K562 (cell line): ENCODE results near the gene NTSR2.

Experiments
- BRCA1 ChIP-seq, 2 experiments: fragments of 450-650 bp in 1 of 2; sonication (generic) in 1 of 2; formaldehyde crosslinking in 1 of 2; IDR thresholded peaks; 2 replicates each; pipeline versions ENCODE4 v1.5.0 to v1.6.1; 2017 to 2020; ENCODE audit warnings: mild to moderate bottlenecking in 1 of 2, missing genetic modification reagents in 1 of 2
- GATAD2A ChIP-seq: fragments of 450-650 bp; IDR thresholded peaks from 2 replicates; pipeline ENCODE4 v1.6.1; 2017
- ZBTB17 ChIP-seq: fragments of 450-650 bp; formaldehyde crosslinking; IDR thresholded peaks from 2 replicates; pipeline ENCODE4 v1.4.0; 2020; ENCODE audit warnings: mild to moderate bottlenecking
- ZBTB40 ChIP-seq, 2 experiments: fragments of 450-650 bp in 1 of 2; sonication (generic) in 1 of 2; formaldehyde crosslinking in 1 of 2; IDR thresholded peaks; 2 replicates each; pipeline versions ENCODE4 v1.7.1 to v1.9.0; 2016 to 2022; ENCODE audit warnings: inconsistent platforms in 1 of 2, mild to moderate bottlenecking in 1 of 2, missing genetic modification reagents in 1 of 2

DNA sequence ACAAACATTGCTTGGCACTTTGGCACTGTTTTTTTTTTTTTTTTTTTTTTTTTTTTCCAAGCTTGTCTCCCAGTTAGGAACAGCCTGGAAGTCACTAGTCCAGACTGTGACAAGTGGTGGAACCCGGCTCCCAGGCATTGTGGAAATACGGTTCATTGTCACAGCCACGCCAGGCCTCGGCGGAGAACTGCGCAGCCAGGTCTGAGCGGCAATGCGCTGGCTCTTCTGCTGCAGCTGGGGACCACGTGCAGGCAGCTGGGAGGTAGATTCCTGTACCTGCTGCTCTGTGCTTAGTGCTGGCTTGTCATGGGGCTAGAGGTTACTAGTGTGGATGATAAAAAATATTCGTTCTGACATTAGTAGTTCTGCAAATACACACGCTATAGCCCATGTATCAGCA, 5.0 kb downstream of the NTSR2 start:
- no peak for TF ChIP-seq GATAD2A
- TF ChIP-seq BRCA1 (IDR thresholded peaks at IDR 0.05): no peak
- no peak for TF ChIP-seq BRCA1 (CRISPR knock-in tag; IDR thresholded peaks at IDR 0.05)
- no peak for TF ChIP-seq ZBTB17 (CRISPR knock-in tag)
- TF ChIP-seq ZBTB40 (IDR thresholded peaks at IDR 0.05): no peak
- TF ChIP-seq ZBTB40 (CRISPR knock-in tag; IDR thresholded peaks at IDR 0.05): no peak
